ENCODE data around the gene NR1H2.

DNA sequence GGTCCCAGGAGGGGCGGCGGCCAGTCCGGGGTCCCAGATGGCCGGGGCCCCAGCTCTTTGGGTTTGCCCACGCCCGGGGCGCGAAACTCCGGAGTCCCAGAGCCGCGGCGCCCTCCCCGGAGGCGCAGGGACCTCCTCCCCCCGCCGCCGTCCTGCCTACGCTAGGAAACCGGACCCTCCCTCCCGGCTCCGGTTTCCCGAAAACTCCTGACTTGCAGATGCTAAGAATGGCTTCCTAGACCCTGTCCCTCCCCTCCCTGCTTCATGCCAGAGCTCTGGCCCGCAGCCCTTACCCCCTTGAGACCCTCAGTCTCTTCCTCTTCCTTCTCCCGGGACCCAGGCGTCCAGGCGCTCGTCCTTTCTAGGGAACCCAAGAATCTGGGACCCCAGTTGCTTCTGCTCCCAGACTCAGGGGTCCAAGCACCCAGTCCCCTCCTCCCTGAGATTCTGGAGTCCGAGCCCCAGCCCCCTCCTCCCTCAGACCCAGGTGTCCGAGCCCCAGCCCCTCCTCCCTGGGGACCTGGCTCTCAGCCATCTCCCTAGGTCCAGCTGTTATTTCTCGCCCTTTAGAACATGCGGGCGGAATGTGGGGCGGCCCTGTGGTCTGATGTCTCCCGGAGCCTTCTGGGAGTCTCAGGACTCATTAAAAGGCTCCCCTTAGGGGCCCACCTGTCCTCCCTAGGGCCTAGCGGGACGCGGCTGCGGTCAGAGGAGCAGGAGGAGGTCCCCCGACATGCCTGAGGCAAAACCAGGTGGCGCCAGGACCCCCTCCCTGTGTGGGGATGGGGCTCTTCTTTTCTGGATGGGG is 56.2 kb downstream of the NR1H2 start, which contains the start of gene MYBPC2:
- TF ChIP-seq, protein P1, sequence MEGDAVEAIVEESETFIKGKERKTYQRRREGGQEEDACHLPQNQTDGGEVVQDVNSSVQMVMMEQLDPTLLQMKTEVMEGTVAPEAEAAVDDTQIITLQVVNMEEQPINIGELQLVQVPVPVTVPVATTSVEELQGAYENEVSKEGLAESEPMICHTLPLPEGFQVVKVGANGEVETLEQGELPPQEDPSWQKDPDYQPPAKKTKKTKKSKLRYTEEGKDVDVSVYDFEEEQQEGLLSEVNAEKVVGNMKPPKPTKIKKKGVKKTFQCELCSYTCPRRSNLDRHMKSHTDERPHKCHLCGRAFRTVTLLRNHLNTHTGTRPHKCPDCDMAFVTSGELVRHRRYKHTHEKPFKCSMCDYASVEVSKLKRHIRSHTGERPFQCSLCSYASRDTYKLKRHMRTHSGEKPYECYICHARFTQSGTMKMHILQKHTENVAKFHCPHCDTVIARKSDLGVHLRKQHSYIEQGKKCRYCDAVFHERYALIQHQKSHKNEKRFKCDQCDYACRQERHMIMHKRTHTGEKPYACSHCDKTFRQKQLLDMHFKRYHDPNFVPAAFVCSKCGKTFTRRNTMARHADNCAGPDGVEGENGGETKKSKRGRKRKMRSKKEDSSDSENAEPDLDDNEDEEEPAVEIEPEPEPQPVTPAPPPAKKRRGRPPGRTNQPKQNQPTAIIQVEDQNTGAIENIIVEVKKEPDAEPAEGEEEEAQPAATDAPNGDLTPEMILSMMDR (IDR thresholded peaks at IDR 0.05) = no peak
- TF ChIP-seq POLR2A (IDR thresholded peaks at IDR 0.05) = no peak

Measured in tibial nerve (tissue), 3 donors.